ENCODE measurements around the gene YPEL1.

- TF ChIP-seq EZH2phosphoT487 (IDR thresholded peaks at IDR 0.05; ENCODE audit: borderline replicate concordance), result no peak
- TF ChIP-seq CTCF (conservative IDR thresholded peaks at IDR 0.05; ENCODE audit: low read length), result no peak
Observed at GRCh38 chr22:21673534-21674321, 61.9 kb downstream of the YPEL1 start.

Data from Loucy (cell line).